Skeletal muscle satellite cell (primary cell): Measurements from ENCODE around the gene COX19. TPM values are rescaled to one million over a fixed set of nuclear protein-coding genes. Genes with fewer than 3 reads are reported as not detected.

Experiments used
- H3K27me3 ChIP-seq: 2 replicates; pipeline ENCODE4 v1.7.0; 2013; ENCODE audit warnings: low read length; ENCODE audit not compliant: control insufficient read depth, insufficient read depth
- H3K36me3 ChIP-seq: 2 replicates; pipeline ENCODE4 v1.7.0; 2013; ENCODE audit warnings: mild to moderate bottlenecking, control low read depth, low read length; ENCODE audit not compliant: insufficient read depth
- H3K4me1 ChIP-seq: 2 replicates; pipeline ENCODE4 v1.7.0; 2013; ENCODE audit warnings: low read length; ENCODE audit not compliant: control insufficient read depth, insufficient read depth
- H3K4me2 ChIP-seq: 2 replicates; pipeline ENCODE4 v1.7.0; 2013; ENCODE audit warnings: mild to moderate bottlenecking, low read length
- H3K4me3 ChIP-seq: 2 replicates; pipeline ENCODE4 v1.7.0; 2013; ENCODE audit warnings: low read length
- H3K9ac ChIP-seq: 2 replicates; pipeline ENCODE4 v1.7.0; 2013; ENCODE audit warnings: mild to moderate bottlenecking, low read depth, low read length, moderate library complexity
- H3K9me3 ChIP-seq: replicated peaks from 2 replicates; pipeline ENCODE4 v1.7.0; 2013; ENCODE audit warnings: mild to moderate bottlenecking, control low read depth, low read length
- total RNA-seq: library from RNA; depleted of rRNA; stranded (reverse); fragments of >200 nt; gene quantifications from 2 replicates; pipeline ENCODE4 v1.2.3, GENCODE V29; 2012; rRNA removed

The COX19 gene
- 5.9 and 7.1 TPM in 2 replicates for total RNA-seq

- H3K4me3 ChIP-seq: peak within 1 kb of the TSS; percentile 98
- no peaks in the 10 kb centered on the region for H3K9me3 ChIP-seq
- H3K4me1 ChIP-seq: peaks cover 3% of the 10 kb centered on the region
- H3K4me2 ChIP-seq: peak within 1 kb of the TSS; percentile 84
- H3K27me3 ChIP-seq: peaks cover 4% of the 10 kb centered on the region
- H3K9ac ChIP-seq: peak within 1 kb of the TSS; percentile 100
- peaks cover 26% of the 10 kb centered on the region for H3K36me3 ChIP-seq
These were observed at the start of gene COX19 for GRCh38 chr7:974820-975681. Gene COX19, minus strand, starts transcription at chr7:975549. Its CDS starts 40 bp downstream, at chr7:975509.

- peaks cover 18% of the 10 kb centered on the region for H3K4me1 ChIP-seq
- no peak overlapping the region for H3K4me2 ChIP-seq
- H3K9ac ChIP-seq: no peak overlapping the region
- H3K4me3 ChIP-seq: no peak overlapping the region
- H3K9me3 ChIP-seq: no peaks in the 10 kb centered on the region
- no peaks in the 10 kb centered on the region for H3K27me3 ChIP-seq
- peaks cover 32% of the 10 kb centered on the region for H3K36me3 ChIP-seq
These were observed 49.0 kb upstream of the COX19 start for GRCh38 chr7:1024331-1024841.

- Histone ChIP-seq H3K4me3 (no peak overlapping the region), H3K27me3 (no peaks in the 10 kb centered on the region), H3K36me3 (peaks cover 32% of the 10 kb centered on the region), H3K9ac (no peak overlapping the region), H3K9me3 (no peaks in the 10 kb centered on the region), H3K4me2 (no peak overlapping the region), H3K4me1 (peaks cover 13% of the 10 kb centered on the region)
These were observed 47.6 kb upstream of the COX19 start for GRCh38 chr7:1022801-1023465.

- Histone ChIP-seq H3K4me2 (no peak overlapping the region), H3K27me3 (no peaks in the 10 kb centered on the region), H3K9me3 (no peaks in the 10 kb centered on the region), H3K4me1 (peaks cover 9% of the 10 kb centered on the region), H3K4me3 (no peak overlapping the region), H3K9ac (no peak overlapping the region), H3K36me3 (peaks cover 32% of the 10 kb centered on the region)
These were observed 47.0 kb upstream of the COX19 start for GRCh38 chr7:1022356-1022755.

- Histone ChIP-seq H3K27me3 (no peaks in the 10 kb centered on the region), H3K4me1 (peaks cover 5% of the 10 kb centered on the region), H3K9me3 (no peaks in the 10 kb centered on the region), H3K9ac (no peak overlapping the region), H3K36me3 (peaks cover 32% of the 10 kb centered on the region), H3K4me3 (no peak overlapping the region), H3K4me2 (no peak overlapping the region)
These were observed 46.6 kb upstream of the COX19 start for GRCh38 chr7:1021931-1022330.

- Histone ChIP-seq H3K9ac (no peak overlapping the region), H3K4me3 (no peak overlapping the region), H3K36me3 (peaks cover 29% of the 10 kb centered on the region), H3K4me2 (no peak overlapping the region), H3K27me3 (no peaks in the 10 kb centered on the region), H3K4me1 (no peaks in the 10 kb centered on the region), H3K9me3 (no peaks in the 10 kb centered on the region)
These were observed 46.0 kb upstream of the COX19 start for GRCh38 chr7:1021366-1021765.

GRCh38 chr7:1020849-1021251 is 45.5 kb upstream of the COX19 start:
- Histone ChIP-seq H3K4me2 (no peak overlapping the region), H3K4me1 (no peaks in the 10 kb centered on the region), H3K9me3 (no peaks in the 10 kb centered on the region), H3K4me3 (no peak overlapping the region), H3K27me3 (no peaks in the 10 kb centered on the region), H3K9ac (no peak overlapping the region), H3K36me3 (peaks cover 24% of the 10 kb centered on the region)

- Histone ChIP-seq H3K36me3 (peaks cover 16% of the 10 kb centered on the region), H3K4me1 (no peaks in the 10 kb centered on the region), H3K4me2 (no peak overlapping the region), H3K4me3 (no peak overlapping the region), H3K9me3 (no peaks in the 10 kb centered on the region), H3K9ac (no peak overlapping the region), H3K27me3 (no peaks in the 10 kb centered on the region)
These were observed 44.7 kb upstream of the COX19 start for GRCh38 chr7:1019789-1020610.

- Histone ChIP-seq H3K4me1 (no peaks in the 10 kb centered on the region), H3K4me3 (no peak overlapping the region), H3K27me3 (no peaks in the 10 kb centered on the region), H3K36me3 (peaks cover 10% of the 10 kb centered on the region), H3K9me3 (no peaks in the 10 kb centered on the region), H3K9ac (no peak overlapping the region), H3K4me2 (no peak overlapping the region)
These were observed 44.0 kb upstream of the COX19 start for GRCh38 chr7:1019255-1019785.

- peaks cover 10% of the 10 kb centered on the region for H3K36me3 ChIP-seq
- H3K27me3 ChIP-seq: no peaks in the 10 kb centered on the region
- H3K4me2 ChIP-seq: no peak overlapping the region
- no peak overlapping the region for H3K4me3 ChIP-seq
- H3K4me1 ChIP-seq: no peaks in the 10 kb centered on the region
- H3K9me3 ChIP-seq: no peaks in the 10 kb centered on the region
- no peak overlapping the region for H3K9ac ChIP-seq
These were observed 43.0 kb upstream of the COX19 start for GRCh38 chr7:1018334-1018695.
